Activated T-helper 9 cell treated with anti-CD3 and anti-CD28 coated beads, Interleukin-2, amount 50 U/mL, for 16 hours (primary cell): ENCODE measurements around the gene LPCAT1.
"Not testable (repeated sequence)": the region's sequence is repeated elsewhere in the genome, so short reads cannot be mapped to it uniquely, and the experiment has no call there.

Experiments
- DNase-seq: peaks from one replicate; pipeline ENCODE4 v3.0.0-alpha.2; 2020; ENCODE audit warnings: low read depth

The LPCAT1 gene

GRCh38 chr5:1522601-1523479 is 920 bp downstream of the LPCAT1 start:
- DNase-seq = no peak

DNA sequence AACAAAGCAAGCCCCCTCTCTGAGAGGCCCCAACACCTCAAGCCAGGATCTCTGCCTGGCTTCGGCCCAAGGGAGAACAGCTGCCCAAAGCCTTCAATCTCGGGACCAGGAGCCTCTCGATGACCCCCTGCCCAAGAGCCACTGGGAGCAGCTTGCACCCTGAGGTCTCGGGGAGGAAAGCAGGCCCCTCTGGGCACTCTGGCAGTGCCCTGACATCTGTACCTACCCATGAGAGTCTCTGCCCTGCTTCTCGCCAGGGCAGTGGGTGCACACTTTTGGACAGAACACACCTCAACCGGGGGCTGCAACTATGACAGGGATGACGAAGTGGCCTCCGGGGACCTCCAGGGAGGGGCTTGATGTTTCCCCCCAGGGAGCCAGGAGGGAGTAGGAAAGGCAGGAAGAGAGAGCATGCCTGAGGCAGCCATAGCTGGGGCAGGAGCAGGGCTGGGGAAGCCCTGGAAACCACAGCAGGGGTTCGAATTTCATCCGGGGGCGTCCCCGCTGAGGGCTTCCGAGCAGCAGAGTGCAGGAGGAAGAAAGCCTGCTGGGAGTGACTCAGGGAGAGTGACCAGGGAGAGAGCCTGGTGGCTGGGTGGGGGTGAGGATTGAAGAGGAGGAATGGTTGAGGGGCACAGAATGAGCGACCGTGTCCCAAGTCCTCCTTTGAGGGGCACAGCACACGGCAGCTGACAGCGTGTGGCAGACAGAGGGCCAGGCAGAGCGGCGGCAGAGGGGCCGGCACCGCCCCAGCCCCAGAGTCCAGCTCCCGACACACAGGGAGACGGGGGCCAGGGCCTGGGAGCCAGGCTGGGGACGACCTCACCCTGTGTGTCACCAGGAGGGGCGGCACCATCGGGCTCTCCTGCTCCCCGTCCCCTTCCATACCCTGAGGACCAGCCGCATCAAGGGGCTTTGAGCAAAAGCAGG is 1.8 kb downstream of the LPCAT1 start:
- no peak for DNase-seq

GRCh38 chr5:1520791-1521453 is 2.8 kb downstream of the LPCAT1 start:
- DNase-seq = no peak

GRCh38 chr5:1519631-1520210 is 4.0 kb downstream of the LPCAT1 start:
- DNase-seq = no peak

DNA sequence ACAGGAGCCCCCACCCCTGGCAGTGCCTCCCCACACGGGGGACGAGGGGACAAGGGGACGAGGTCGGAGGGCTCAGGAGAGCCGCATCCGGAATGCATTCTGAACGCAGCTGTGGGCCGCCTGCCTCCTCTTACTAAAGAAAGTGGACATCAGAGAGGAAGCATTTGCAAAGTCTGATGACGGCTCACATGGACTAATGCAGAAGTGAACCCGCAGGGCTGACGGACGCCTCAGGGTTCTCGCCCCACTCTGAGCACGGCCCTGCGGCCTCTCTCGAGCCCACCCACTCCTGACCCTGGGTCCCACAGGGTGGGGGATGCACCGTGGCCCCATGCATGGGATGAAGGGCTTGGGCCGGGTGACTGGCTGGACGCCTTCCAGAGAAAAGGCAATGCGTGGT is 5.9 kb downstream of the LPCAT1 start:
- DNase-seq = no peak

GRCh38 chr5:1516615-1517601 is 6.9 kb downstream of the LPCAT1 start:
- DNase-seq = no peak

DNA sequence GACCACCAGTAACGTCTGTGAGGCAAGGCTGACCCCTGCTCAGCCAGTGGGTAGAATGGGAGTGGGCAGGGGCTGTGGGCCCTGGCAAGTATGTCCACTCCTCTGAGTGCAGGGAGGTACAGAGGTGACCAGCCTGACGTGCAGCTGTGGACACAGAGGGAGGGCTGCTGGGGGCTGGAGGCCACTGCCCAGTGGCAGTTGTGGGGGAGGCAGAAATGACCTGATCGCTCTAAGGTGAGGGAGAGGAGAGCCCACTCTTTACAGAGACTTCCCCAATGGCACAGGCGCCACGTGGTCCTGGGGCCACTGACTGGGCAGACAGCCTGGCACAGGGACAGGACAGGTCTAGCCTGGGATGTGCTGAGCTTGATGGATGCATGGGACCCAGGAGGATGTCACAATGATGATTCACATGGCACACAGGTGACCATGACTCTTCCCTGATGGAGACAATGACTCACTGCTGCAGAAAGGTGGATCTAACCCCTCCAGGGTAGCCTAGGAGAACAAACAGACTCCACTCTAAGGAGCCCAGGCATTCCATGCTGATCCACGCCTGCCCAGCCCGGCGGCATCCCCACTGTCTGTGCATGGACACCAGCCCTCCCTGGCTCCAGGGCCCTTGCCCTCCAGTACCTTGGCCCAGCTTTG is 7.7 kb downstream of the LPCAT1 start:
- no peak for DNase-seq

- DNase-seq = no peak
Measured at GRCh38 chr5:1515311-1515920, 8.3 kb downstream of the LPCAT1 start.

DNA sequence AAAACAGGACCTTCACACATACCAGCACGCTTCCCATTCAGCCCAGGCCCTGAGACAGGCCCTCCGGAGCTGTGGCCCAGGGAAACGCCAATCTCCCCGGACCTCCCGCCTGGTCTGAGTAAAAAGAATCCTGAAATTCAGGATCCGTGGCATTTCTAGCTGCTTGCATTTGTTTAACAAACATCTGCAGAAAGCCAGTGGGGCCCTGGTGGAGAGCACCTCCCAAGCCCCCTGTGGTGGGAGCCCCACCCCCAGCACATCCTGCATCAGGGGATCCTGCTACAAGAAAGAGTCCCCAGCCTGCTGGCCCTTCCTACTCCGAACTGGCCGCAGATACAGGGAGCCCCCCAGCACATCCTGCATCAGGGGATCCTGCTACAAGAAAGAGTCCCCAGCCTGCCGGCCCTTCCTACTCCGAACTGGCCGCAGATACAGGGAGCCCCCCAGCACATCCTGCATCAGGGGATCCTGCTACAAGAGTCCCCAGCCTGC is 8.9 kb downstream of the LPCAT1 start:
- not testable (repeated sequence) for DNase-seq

- DNase-seq = no peak
Measured at GRCh38 chr5:1514027-1514818, 9.5 kb downstream of the LPCAT1 start.

DNA sequence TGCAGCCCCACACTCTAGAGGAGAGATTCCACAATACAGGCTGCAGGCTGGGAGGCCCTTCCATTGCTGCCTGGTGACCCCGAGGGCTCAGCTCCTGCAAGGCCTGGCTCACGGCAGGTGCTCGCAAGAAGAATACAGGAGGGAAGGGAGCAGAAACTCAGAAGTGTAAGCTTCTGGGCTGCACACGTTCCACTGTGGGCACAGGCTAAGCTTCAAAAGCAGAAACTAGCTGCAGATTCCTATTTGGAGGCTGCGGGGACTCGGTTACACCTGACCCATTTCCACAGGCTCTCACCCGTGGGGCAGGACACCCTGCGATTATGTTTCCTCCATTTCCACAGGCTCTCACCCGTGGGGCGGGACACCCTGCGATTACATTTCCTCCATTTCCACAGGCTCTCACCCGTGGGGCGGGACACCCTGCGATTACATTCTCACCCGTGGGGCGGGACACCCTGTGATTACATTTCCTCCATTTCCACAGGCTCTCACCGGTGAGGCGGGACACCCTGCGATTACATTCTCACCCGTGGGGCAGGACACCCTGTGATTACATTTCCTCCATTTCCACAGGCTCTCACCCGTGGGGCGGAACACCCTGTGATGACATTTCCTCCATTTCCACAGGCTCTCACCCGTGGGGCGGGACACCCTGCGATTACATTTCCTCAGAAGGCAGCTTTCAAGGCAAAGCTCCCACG is 10.3 kb downstream of the LPCAT1 start:
- DNase-seq = no peak

DNA sequence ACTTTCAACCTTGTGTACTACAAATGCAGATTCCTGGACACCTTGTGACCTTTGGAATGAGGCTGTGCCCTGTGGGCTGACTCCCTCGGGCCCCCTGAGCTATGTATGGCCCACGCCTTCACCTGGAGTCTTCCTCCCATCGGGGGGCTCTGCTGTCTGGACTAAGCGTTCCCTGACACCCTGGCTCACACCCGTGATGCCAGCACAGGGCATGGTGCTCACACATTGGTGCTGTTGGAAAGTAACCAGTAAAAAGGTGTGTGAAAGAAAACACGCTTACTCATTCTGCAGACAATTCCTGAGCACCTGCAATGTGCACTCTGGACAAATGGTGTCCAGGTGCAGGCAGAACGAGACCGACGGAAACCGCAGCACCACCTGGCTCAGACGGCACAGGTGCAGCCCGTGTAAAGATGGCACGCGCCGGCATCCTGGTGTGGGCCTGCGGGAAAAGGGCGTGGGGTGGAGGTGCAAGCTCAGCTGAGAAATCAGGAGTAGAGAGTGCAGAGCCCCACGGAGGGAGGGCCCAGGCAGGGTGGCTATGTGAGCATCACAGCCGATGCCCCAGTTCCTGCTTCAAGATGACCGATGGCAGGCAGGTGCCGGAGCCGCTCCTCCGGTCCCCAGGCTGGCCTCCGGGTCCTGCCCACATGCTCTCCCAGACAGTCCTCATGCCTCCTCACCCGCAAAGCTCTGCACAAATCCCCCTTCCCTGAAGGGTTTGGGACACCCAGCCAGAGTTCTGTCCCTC is 11.0 kb downstream of the LPCAT1 start:
- DNase-seq = no peak

- DNase-seq = no peak
Measured at GRCh38 chr5:1511651-1512540, 11.9 kb downstream of the LPCAT1 start.

GRCh38 chr5:1511048-1511447 is 12.7 kb downstream of the LPCAT1 start:
- no peak for DNase-seq

DNA sequence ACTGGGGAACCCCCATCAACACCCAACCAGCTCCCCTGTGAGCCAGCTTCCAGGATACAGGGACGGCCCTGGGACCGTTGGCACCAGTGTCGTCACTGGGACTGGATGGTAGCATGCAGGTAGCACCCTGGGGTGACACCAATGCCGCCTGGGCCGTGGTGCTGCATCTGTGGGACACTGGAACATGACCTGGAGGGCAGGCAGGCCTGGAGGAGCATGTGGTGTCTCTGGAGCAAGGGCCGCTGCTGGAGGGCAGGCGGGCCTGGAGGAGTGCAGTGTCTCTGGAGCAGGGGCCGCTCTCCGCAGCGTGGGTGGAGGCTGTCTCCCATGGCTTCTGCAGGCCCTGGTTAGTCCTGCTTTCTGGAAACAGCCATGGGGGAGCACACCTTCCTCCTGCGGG is 13.1 kb downstream of the LPCAT1 start:
- no peak for DNase-seq

- DNase-seq = no peak
Measured at GRCh38 chr5:1510151-1510561, 13.6 kb downstream of the LPCAT1 start.
